Endothelial cell of hepatic sinusoid (primary cell): ENCODE data around the gene RNU6-1.

Experiments used
- in situ Hi-C: cut with HindIII; loops from 2 replicates; pipeline ENCODE4 v1.10.0; 2017; ENCODE audit warnings: low sequenced_read_pairs

Gene RNU6-1

GRCh38 chr15:67859331-67859946 is 19.6 kb upstream of the RNU6-1 start:
- in situ Hi-C loops, result no loop called here

- in situ Hi-C loops, result no loop called here
These were observed 17.4 kb upstream of the RNU6-1 start for GRCh38 chr15:67857220-67857619.

GRCh38 chr15:67855842-67856241 is 16.0 kb upstream of the RNU6-1 start:
- in situ Hi-C loops, result no loop called here

- in situ Hi-C loops, result no loop called here
These were observed 14.5 kb upstream of the RNU6-1 start for GRCh38 chr15:67854358-67854757.

GRCh38 chr15:67853454-67853853 is 13.6 kb upstream of the RNU6-1 start:
- in situ Hi-C loops, result no loop called here

DNA sequence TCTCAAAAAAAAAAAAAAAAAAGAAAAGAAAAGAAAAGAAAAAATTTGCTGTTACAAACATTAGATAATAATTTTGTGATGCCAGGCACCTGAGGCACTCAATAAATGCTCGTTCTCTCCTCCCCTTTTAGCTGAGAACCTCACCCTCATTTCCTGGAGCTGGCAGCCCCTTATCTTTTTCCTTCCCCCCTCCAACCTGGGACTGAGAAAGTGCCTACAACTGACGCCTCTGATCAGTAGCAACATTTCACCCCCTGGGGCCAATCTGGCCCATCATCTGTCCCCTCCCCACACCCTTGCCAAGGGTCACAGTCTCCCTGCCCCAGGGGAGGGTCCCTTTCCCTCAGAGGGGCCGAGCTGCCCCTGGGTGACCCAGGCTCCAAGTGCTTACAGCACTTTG is 12.6 kb upstream of the RNU6-1 start:
- in situ Hi-C loops, result no loop called here

DNA sequence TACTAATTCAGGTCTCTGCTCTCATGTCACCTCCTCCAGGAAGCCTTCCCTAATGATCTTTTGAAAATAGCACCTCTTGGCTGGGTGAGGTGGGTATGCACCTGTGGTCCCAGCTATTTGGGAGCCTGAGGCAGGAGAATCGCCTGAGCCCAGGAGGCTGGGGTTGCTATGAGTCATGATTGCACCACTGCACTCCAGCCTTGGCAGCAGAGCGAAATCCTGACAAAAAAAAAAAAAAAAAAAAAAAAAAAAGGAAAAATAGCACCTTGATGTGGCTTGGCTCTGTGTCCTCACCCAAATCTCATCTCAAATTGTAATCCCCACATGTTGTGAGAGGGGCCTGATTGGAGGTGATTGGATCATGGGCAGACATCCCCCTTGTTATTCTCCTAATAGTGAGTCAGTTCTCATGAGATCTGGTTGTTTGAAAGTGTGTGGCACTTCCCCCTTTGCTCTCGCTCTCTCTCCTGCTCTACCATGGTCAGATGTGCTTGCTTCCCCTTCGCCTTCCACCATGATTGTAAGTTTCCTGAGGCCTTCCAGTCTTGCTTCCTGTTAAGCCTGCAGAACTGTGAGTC is 11.2 kb upstream of the RNU6-1 start:
- in situ Hi-C loops, result no loop called here

GRCh38 chr15:67850336-67850735 is 10.5 kb upstream of the RNU6-1 start:
- in situ Hi-C loops, result no loop called here

DNA sequence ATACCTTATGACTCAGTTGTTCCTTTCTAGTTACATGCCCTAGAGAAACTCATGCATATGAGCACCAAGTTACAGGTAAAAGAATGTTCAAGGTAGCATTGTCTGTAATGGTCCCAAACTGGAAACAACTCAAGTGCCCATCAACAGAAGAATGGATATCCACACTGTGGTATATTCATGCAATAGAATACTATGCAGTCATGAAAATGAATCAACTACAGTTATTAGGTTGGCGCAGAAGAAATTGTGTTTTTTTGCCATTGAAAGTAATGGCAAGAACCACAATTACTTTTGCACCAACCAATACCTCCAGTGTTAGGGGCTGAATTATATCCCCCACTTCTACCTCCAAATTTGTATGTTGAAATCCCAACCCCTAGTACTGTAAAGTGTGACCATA is 9.7 kb upstream of the RNU6-1 start:
- in situ Hi-C loops, result no loop called here

DNA sequence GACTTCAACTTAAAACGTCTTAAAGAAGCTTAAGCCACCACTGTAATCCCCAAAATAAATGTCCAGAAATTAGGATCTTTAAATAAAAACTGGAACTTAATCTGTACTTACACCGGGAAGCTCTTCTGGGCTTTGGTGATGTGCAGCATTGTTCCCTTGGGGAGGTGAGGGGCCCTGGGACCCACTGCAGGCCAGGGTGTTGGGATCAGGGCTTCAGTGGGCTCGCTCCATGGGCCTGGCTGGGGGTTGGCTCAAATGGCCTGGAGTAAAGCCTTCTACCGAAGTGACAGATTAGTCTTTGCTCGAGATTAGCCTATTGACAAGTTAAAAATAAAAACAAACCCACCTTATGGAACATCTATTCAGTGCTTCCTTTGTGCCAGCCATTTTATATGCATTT is 6.1 kb upstream of the RNU6-1 start:
- in situ Hi-C loops, result no loop called here

GRCh38 chr15:67843571-67844387 is 3.9 kb upstream of the RNU6-1 start:
- in situ Hi-C loops, result no loop called here

GRCh38 chr15:67843092-67843501 is 3.3 kb upstream of the RNU6-1 start:
- in situ Hi-C loops, result no loop called here

GRCh38 chr15:67841513-67841762 is 1.6 kb upstream of the RNU6-1 start:
- in situ Hi-C loops, result no loop called here

DNA sequence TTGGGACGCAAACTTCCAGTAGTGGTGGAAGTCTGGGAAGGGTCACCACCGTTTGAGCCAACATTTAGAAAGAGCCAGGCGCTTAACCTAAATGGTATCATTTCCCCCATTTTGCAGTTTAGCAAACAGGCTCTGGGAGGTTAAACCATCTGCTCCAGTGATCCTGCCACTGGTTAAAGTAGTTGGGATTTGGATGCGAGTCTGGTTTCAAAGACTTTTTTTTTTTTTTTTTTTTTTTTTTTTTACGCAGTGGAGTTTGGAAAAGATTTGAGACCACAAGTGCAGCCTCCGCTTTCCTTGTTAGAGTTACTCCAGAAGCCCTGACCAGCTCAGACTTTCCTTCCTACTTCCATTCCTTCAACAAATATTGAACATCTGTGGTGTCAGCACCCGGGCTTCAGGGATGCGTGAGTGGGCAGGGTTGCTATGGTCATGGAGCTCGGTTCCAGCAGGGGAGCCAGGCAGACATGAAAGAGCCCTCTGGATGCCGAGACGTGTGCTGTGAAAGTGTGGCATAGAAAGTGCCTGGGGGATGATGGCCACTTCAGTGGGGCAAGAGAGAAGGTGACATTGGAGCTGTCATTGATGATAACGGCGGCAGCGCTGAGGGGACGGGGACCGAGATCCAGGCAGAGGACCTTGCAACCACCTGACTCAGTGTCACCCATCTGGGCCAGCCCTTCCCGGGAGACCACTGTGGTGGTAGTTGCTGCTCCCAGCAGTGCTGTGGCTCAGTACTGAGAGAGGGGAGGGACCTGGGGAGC is 1.1 kb upstream of the RNU6-1 start:
- in situ Hi-C loops, result no loop called here

DNA sequence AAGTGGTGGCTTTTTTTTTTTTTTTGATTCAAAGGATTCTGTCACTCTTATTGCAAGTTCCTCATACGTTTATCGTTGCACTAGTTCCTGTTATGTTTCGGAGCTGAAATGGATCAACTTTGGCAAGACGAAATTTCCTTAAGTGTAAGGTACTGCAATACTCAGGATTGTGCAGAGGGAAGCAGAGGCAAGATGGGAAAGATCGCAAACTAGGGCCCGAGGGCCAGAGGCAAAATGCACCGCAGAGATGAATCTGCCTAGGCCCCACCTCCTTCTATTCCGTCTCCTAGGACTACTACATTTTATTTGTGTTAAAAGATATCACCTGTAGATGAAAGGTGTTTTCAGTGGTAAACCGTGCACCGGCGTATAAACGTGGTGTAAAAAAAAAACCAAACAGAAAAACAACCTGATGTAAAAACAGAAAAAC is 331 bp downstream of the RNU6-1 start:
- in situ Hi-C loops, result no loop called here

DNA sequence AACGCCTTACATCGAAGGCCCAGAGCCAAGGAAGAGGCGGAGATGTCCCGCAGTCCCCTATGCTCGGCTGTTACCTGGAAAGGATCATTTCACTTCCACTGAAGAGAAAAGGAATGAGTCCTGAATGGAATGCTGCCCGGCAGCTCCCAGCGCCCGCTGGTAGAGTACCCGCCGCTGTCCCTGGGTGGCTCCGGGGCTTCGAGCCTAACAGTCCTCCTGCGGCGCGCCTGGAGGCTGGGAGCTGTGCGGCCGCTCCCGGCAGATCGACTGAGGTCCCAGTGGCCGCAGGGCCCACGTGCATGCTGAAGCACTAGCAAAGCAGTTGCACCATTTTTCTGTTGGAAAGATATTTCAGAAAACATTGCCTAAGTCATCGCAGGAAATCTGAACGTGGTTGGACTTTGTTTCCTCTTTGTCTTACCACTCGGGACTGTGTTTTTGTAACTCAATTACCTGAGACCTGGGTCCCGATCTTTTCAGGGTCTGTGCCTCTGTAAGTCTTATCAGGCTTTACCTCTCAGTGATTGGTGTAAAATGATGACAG is 984 bp downstream of the RNU6-1 start:
- in situ Hi-C loops, result no loop called here

DNA sequence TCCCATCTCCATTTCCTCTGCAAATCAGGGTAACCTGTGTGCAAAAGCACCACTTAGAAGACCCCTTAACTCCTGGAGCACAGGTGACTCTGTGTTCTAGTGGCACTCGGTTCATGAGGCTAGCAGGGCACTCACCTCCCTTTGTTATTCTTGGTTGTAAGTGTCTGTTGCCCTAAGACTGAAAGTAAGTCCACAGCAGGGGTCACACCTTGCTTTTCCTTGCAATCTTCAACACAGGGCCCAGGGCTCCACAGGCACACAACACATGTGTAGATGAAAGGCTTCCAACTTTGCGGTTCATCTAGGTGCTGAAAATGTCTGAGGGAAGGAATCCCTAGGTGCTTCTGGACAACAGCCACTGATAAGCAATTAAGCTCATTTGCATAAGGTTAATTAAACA is 2.9 kb downstream of the RNU6-1 start:
- in situ Hi-C loops, result no loop called here

DNA sequence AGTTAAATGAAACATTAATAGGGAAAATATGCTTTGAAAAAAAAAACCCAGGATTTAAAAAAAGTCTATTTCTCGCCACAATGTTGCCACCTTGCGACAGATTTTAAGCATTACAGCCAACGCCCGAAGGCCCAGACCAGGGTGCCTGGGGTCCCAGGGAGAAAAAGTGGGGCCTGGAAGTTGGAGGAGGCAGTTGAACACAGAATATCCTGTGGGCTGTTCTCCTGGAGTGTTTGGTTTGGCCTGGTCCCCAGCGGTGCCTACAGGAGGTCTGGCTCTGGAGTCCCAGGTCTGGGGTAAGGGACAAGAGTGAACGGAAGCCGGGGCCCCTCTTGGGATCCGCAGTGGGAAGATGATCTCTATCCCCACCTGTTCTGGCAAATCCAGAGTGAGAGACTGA is 3.4 kb downstream of the RNU6-1 start:
- in situ Hi-C loops, result no loop called here

- in situ Hi-C loops, result no loop called here
These were observed 3.8 kb downstream of the RNU6-1 start for GRCh38 chr15:67836134-67836455.

DNA sequence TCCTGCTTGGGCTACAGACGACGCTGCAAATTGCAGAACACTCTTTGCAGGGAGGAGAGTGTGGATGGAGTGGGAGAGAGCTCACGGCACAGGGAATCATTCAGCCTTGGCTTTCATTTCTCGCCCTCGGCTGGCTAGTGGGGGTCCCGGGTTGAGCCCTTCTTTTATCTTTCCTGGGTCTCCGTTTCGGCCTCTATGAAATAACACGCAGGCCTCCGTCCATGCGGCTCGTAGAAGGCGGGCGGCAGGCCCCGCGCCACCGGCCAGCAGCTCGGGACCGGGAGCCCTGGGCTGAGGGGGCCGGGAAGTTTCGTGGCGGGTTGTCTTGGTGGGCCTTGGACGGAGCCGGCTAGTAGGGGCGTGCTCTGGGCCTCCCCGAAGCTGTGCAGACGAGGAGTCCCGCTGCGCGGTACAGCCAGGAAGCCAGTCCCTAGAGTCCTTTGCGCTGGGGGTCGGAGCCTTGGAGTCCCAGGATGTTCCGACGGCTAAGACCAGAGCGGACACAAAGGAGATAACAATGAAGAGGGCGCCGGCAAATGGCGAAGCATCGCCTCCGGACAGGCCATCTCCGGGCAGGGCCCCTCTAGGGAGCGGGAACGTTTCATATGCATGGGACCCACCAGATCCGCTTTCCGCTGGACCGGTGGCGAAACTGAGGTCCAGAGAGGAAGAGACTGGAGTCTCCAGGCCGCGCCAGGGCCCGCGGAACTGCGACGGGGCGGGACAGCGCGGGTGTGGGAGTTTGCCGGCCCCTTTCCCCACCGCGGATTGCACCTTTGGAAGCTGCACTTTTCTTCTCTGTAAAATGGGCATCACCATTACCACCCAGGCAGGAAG is 4.3 kb downstream of the RNU6-1 start:
- in situ Hi-C loops, result no loop called here
